AG08395 (cell line): ENCODE data around the gene IL26.
"Not testable (repeated sequence)": the region's sequence is repeated elsewhere in the genome, so short reads cannot be mapped to it uniquely, and the experiment has no call there.

Experiments
- DNase-seq: peaks from one replicate; pipeline ENCODE4 v3.0.0; 2012; ENCODE audit warnings: mixed read lengths, low spot score

IL26 gene

DNA sequence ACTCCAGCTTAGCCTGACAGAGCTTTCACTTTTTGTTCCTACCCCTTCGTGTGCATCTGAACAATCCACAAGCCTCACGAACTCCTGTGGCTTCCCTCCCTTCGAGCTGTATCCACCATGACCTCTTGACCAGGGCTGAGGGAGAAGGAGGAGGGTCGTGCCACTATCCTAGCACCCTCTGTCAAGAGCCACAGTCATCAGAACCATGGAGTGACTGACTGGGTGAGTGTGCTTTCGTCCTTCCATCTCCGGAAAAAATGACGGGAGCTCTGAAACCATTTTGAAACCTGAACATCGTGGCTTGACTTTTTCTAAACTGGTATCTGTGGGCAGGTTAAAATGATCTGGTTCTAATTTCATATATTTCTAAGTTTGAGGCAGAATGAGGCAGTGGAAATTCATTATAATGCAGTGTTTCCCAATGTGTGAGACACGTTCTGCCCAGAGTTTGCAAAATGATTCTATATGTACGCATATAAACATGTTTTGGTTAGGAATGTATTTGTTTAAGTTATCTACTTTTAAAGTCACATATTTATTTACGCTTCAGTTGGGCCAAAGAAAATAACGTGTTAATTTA lies 27.0 kb downstream of the IL26 start:
- DNase-seq, result no peak

DNA sequence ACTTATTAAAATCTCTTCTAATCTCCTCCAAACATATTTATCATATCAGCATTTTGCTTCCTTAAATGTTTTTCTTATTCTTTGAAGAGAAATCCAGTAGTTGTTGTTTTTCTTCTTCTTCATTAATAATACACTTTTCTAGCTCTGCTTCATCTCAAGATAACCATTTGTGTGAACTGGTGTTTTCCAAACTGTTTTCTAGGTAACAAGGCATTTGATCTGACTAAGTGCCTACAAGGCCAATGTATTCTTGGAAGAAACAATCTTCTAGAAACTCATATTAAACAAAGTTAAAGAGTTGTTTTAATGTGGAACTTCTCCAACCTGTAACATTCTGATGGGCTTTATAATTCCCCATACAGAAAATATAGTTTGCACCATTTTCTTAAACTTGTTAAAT lies 35.3 kb downstream of the IL26 start:
- DNase-seq, result no peak

DNA sequence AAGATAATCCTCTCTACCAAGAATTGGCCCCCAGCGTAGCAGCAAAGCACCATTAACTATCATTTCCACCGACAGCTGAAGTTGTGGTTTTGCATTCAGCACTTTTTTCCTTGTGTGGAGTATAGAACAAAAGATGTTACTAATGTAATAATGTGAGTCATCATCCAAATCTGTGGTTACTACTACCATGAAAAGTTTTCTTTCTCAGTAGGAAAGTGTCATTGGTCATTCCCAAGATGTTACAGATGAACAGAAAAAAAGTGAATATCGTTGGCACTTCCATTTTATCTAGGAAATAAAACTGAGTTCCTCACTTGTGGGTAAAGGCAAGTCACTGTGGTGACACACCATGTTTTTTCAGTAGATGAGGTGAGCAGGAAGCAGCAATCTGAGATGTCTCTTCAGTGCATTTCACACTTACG lies 35.8 kb downstream of the IL26 start:
- DNase-seq, result peak; percentile 56

DNA sequence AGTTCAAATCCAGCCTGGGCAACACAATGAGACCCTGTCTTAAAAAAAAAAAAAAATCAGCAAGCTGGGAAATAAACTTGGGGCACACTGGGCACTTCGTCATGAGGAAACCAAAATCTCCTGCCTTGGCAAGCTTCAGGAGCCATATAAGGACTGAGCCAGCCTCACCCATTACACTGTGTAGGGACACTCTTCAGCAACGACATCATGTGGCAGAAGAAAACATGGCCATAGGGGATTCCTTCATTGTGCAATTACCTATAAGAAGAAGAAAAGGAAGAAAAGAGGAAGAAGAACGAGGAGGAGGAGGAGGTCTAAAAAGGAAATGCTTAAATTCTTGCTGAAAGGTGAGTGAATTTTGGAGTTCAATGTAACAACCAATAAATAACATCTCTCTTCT lies 40.0 kb downstream of the IL26 start:
- DNase-seq, result no peak

DNA sequence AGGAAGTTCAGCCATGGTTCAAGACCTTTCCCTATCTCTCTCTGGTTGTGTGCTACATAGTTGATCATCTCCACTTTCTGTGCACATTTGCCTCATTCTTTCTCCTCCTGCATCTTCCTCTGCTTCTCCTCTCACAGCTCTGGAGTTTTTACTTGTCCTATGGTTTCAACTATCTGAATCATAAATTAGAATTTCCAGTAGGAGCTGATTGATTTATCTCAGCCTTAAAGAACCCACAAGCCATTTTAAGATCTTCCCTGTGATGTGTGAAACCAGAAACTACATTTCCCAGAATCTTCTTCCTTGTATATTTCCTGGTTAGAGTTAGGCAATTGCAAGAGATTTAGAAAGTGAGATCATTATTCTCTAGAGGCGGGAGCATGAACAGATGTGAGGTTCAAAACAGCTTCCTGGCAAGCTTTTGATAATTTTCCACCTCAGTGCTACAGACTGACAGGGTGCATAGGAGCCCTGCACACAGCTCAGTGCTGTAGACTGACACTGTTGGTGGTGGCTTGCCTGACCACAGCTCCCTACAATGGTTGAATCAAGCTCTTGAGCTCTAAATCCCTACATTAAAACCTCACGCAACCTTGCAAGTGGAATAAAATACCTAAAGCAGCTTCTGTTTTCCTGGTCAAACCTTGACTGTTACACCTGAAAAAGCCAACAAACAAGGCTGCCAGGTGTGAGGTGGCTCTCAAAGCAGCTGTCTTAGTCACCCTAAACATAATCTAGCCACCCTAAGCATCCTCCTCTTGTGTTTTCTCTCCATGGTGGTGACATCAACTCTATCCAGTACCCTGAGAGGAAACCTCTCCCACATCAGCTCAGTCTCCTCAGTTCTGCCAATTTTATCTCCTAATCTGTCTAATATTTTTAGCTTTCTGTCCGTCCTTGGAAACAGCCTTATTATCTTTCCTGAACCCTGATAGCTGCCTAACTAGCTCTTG lies 44.5 kb downstream of the IL26 start:
- DNase-seq, result no peak

DNA sequence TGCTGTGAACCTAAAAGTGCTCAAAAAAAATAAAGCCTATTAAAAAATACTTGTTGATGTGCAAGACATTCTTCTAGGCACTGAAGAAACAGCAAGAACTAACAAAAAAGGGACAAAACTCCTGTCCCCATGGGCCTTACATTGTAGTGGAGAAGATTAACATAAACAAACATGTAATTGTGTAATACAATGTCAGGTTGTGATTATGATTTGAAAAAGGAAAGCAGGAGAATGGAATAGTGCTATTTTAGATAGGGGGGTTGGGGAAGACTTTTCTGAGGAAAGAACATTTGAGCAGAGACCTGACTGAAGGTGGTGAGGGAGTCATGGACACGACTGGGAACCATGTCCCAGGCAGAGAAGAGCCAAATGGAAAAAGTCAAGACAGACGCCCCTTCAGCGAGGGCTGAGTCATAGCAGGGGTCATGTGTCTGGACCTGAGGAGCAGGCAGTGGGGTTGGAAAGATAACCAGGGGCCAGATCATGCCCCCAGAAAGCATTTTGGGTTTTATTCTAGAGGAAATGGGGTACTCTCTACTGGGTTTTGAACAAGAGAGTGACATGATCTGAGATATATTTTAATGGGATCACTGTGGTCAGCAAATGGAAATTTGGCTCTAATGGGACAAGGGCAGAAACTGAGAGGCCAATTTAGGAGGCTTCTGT lies 46.7 kb downstream of the IL26 start:
- no peak for DNase-seq

DNA sequence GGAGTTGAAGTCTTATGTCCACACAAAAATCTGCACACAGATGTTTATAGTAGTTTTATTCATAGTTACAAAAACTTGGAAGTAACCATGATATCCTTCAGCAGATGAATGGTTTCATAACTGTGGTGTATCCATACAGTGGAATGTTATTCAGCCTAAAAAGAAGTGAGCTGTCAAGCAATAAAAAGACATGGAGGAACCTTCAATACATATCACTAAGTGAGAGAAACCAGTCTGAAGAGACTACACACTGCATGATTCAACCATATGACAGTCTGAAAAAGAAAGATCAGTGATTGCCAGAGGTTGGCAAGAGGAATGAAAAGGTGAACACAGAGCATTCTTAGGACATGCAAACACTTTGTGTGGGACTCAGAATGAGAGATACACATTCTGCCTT lies 47.4 kb downstream of the IL26 start:
- DNase-seq, result no peak

DNA sequence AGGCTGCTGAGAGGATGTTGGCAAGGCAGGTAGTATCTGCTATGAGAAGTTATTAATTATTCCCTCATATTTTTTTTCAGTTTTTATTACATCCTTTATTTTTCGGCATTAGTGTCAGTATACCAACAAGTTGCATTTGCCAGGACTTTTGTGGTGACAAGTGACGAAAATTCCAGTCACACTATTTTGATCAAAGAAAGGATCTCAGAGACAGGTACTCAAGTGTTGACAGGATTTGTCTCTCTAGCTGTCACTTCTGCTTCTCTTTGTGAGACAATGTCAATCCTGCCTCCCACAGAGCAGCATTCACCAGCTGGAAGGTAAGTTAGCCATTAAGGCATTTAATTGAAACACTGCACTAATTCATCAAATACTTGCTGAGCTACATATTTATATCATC lies 48.0 kb downstream of the IL26 start:
- DNase-seq, result no peak

DNA sequence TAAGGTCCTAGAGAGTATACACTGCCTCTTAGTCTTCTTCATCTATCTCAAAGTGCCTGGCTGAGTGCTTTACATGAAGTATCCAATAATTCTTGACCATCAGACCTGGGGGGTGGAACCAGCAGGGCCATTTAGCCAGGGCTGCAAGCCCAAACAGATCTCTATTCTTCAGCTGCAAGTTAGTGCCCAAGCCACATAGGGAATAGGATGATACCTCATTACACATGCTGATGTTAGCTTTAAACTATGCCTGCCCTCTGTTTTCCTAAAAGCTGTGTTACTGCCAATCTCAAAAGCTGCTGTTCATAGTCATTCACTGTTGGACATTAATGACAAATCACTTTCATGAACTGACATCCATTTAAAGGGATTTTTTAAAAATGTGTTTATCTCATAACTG lies 49.4 kb downstream of the IL26 start:
- DNase-seq, result no peak

DNA sequence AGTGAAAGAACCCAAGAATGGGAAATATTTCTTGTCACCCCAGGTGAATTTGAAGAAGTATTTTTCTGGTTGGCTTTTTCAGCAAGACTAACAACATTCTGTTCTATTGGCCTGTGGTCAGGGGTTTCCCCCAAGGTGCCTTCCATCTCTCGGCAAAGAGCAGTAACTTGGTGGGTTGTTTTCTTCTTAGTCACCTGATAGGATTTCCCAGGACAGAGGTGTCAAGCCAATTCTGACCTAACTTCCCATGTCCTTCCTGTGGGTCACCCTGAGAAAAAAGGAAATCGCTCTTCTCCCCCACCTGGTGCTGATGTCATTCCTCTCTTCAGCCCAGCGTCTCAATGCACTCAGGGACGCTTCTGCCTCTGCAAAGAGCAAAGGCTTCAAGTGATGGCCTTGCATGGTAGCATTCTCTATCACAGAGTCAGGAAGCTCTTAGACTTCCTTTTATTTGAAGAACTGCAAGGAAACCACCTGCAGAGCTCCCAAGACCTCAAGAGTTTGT lies 50.0 kb downstream of the IL26 start:
- no peak for DNase-seq

DNA sequence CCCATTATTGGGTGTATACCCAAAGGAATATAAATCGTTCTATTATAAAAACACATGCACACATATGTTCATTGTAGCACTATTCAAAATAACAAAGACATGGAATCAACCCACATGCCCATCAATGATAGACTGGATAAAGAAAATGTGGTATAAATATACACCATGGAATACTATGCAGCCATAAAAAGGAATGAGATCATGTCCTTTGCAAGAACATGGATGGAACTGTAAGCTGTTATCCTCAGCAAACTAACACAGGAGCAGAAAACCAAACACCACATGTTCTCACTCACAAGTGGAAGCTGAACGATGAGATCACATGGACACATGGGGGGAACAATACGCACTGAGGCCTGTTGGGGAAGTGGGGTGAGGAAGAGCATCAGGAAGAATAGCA lies 50.8 kb downstream of the IL26 start:
- not testable (repeated sequence) for DNase-seq

DNA sequence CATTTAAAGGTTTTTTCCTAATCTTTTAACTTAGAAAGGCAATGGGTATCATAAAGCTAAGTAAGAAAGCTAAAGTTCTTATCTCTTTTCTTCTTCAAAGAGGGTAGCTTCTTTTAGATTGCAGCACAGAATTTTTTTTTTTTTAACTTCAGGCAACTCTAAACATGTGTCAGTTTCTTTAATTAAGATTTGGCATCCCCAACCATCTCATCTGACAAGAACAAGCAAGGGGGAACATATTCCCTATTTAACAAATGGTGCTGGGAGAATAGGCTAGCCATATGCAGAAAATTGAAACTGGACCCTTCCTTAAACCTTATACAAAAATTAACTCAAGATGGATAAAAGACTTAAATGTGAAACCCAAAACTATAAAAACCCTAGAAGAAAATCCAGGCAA lies 51.8 kb downstream of the IL26 start:
- no peak for DNase-seq

DNA sequence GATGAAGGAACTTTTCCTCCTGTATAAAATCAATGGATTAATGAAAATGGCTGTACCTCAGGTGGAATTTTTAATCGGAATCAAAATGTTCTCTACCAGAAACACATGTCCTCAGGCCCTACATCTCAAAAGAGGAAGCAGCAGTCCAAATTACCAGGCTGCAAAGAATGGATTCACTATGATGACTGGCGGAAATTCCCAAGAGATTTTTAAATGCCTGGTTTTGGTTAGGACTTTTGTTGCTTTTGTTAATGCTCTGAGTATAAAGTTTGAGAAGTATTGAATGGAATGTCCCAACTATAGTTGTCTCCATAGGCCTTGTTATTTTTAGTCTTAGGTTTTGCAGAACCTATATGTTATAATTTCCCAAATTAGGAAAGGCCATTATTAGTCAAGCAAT lies 54.9 kb downstream of the IL26 start:
- no peak for DNase-seq

DNA sequence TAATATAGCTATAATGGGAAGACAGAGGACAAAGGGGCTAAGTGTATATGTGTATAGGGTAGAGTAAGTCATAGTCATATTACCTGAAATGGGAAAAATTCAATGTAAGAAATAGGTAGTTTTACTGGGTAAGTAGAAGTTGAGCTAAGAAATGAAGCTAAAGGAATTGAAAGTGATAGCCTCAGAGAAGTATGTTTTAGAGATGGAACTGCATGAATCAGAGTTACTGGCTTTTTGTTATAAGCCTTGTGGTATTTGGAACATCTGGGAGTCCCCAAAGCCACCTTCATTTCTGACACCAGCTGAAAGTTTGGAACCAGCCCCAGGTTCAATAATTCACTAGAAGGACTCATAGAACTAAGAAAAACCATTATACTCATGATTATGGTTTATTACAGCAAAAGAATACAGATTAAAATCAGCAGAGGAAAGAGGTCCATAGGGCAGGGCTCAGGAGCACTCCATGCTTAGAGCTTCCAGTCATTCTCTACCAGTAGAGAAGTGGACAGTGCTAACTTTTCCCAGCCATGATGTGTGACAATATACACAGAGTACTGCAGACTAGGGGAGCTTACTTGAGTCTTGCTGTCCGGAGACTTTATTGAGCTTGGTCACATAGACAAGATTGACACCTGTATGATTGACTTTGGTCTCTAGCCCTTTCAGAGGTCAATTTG lies 56.3 kb downstream of the IL26 start:
- no peak for DNase-seq

DNA sequence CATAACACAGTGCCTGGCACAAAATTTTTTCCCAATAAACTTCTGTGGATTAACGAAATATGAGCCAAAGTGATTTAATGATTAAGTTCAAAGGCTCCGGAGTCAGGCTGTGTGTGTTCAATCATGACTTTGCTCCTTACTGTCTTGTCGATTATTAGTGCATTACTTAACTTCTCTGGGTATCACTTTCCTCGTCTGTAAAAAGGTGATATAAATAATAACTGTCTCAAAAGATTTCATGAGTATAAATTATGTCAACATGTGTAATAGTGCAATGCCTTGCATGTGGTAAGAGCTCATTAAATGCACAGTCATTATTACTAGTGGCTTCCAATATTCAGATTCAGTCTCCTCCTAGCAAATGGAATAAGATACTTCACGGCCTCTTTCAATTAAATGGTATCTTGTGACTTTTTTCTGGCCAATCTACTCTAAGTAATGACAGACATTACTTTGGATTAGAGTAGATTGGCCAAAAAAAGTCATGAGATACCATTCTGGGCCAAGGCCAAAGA lies 59.2 kb downstream of the IL26 start:
- DNase-seq, result no peak

DNA sequence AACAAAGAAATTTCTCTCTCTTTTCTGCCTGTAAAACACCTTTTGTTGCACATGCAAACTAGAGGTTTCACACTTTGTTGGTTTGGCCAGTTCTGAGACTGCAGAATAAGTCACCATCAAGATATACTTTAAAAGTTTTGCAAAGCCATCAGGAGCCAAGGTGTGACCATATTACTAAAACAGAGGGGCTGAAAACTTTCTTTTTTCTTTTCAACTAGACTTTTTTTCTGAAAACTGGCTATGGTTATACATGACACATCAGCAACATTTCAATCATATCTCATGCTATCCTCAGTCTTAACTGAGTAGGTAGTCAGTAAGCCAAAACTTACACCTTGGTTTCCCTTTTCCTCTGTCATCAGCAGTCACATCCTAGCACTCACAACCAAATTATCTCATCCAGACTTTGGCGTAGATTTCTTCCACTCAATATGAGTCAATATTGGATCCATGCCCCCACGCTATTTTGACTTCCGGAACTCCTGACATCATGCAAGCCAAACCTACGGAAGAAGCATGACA lies 62.0 kb downstream of the IL26 start:
- DNase-seq, result no peak

DNA sequence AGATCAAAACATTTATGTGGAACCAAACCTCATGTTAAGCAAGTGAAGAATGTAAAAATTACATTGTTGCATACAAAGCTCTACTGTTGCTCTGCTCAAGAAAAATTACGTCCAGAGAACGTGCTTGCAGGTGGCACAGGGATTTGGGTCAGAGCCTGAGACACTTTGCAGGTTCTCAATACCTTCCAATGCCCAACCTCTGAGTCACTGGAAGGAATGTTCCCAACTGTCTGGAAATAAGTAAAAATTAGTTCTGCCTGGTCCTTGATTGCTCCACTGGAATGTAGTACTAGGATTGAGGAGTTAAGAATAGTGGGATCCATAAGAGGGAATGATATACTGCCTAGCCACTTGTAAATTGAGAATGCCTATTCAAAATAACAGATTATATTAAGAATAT lies 63.2 kb downstream of the IL26 start:
- DNase-seq, result no peak

DNA sequence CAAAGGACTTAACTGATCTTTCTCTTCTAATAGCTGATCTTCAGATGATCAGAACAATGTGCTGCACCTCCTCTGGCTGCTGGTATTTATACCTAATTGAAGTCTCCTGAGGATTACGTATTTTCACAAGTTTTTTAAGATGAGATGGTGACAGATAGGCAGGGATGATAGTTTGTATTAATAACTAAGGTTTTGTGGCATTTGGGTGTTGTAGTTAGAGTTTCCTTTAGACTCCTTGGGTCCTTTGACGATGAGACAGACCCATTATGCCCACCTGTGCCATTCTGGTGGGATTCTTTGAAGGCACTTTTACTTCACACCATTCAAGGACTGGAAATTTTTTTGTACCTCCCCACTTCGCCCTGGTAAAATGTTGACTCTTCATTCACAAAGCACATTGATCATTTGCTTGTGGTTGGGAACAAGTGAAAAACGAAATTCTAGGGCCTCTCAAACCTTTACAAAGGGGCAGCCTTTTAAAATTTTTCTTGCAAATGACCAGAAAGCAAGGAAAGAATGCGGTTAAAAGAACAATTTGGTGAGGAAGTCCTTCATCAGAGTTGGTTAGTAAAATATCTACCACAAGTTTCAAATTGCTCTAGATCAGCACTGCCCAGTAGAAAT lies 65.8 kb downstream of the IL26 start, which contains the start of gene IFNG:
Gene IFNG (minus strand): TSS at position 60 of the 624 bp plus-strand sequence. CDS start 125 bp downstream, outside the sequence.
- no peak for DNase-seq

DNA sequence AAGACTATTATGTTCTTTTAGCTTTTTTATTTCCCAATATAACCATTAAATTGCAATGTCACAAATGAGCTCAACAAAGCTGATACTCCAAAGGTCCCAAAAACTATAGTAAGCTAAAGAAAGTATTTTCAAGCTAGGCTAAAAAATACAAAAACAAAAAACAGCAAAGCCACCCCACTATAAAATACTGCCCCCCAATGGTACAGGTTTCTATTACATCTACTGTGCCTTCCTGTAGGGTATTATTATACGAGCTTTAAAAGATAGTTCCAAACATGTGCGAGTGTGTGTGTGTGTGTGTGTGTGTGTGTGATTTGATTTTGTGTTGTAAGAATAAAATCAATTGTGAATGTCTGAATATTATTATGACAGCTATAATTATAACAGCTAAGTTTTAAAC lies 67.2 kb downstream of the IL26 start:
- DNase-seq, result peak; percentile 7

DNA sequence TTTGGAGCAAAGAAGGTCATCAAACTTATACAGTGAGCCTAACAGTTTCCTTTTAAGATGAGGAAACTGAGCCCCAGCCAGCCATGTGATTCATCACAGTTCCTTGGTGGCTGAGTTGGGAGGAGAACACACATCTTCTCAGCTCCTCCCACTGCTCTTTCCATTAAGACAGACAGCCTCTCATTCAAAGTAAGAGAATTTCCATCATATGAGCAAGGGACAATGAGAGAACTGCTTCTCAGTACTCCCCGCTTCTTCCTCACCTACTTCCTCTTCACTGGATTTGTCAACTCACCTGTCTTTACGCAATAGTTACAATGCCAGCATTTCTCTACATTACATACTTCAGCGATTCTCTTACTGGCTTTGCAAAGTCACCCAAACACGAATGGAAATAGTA lies 68.2 kb downstream of the IL26 start:
- DNase-seq, result no peak

DNA sequence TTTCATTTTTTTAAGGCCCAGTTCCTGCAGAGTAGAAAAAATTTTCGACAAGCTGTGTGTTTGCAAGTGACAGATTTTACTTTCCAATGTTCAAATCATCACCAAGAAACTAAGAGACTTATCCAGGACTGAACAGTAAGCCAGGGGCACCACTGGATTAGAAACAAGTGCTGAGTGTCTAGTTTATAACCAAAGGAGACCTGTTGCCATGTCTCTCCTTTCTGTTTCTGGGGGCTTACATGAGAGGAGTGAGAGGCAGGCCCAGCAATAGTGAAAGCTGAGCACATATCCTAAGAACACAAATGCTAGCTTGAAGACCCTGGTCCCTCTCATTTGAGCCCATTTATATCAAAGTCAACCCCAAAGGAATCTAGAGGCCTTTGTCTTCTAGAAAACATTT lies 69.0 kb downstream of the IL26 start:
- DNase-seq, result no peak
